Measurements from ENCODE around the gene TPPP2. TPM values are rescaled to one million over a fixed set of nuclear protein-coding genes. Genes with fewer than 3 reads are reported as not detected.

Gene TPPP2
- total and polyA plus RNA-seq, 9 of the 15 experiments (the other 6 are each of a cell fraction or from before 2014, with no cell fraction given): 0.18 TPM; not detected in 8

GRCh38 chr14:20989787-20990600 is 40.0 kb upstream of the TPPP2 start, which contains the start of gene METTL17 (continued):
- TF ChIP-seq ZC3H4 (CRISPR knock-in tag; IDR thresholded peaks at IDR 0.05; ENCODE audit: borderline replicate concordance): no peak
- no peak for TF ChIP-seq HDAC6 (IDR thresholded peaks at IDR 0.05; ENCODE audit: low read depth, low read length)
- no peak for TF ChIP-seq THAP7 (CRISPR knock-in tag; IDR thresholded peaks at IDR 0.05)
- no peak for TF ChIP-seq ZNF436 (CRISPR knock-in tag; IDR thresholded peaks at IDR 0.05)
- TF ChIP-seq ZBTB49 (CRISPR knock-in tag; IDR thresholded peaks at IDR 0.05; ENCODE audit: borderline replicate concordance): no peak
- TF ChIP-seq ZNF280B (CRISPR knock-in tag; IDR thresholded peaks at IDR 0.05): no peak
- no peak for TF ChIP-seq HNRNPL (IDR thresholded peaks at IDR 0.05; ENCODE audit: low read depth, low read length)
- no peak for TF ChIP-seq MTA3 (IDR thresholded peaks at IDR 0.05; ENCODE audit: borderline replicate concordance)
- no peak for TF ChIP-seq ZNF740 (CRISPR knock-in tag; IDR thresholded peaks at IDR 0.05)
- TF ChIP-seq ZNF740 (tag; IDR thresholded peaks at IDR 0.05): no peak
- TF ChIP-seq, protein P1, sequence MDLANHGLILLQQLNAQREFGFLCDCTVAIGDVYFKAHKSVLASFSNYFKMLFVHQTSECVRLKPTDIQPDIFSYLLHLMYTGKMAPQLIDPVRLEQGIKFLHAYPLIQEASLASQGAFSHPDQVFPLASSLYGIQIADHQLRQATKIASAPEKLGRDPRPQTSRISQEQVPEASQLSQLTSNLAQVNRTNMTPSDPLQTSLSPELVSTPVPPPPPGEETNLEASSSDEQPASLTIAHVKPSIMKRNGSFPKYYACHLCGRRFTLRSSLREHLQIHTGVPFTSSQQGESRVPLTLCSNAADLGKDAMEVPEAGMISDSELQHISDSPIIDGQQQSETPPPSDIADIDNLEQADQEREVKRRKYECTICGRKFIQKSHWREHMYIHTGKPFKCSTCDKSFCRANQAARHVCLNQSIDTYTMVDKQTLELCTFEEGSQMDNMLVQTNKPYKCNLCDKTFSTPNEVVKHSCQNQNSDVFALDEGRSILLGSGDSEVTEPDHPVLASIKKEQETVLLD (IDR thresholded peaks at IDR 0.05): no peak
- TF ChIP-seq HMG20A (CRISPR knock-in tag; conservative IDR thresholded peaks at IDR 0.05): no peak
- no peak for TF ChIP-seq ZNF583 (CRISPR knock-in tag; IDR thresholded peaks at IDR 0.05)
- no peak for TF ChIP-seq PHB (CRISPR knock-in tag; IDR thresholded peaks at IDR 0.05)
- no peak for TF ChIP-seq KAT2B (IDR thresholded peaks at IDR 0.05; ENCODE audit: low read depth, low read length)
- TF ChIP-seq L3MBTL2 (IDR thresholded peaks at IDR 0.05): no peak

All from K562 (cell line).